Stimulated activated naive CD8-positive, alpha-beta T cell treated with anti-CD3 and anti-CD28 coated beads, Interleukin-15, amount 100 ng/mL, for 72 hours (primary cell): Measurements from ENCODE around the gene PIGT.

Source experiments
- ATAC-seq: fragments of 150-1000 bp; cut with Tn5 transposase; 2 replicates; pipeline ENCODE4 v1.10.0; 2021; ENCODE audit warnings: mild to moderate bottlenecking, moderate library complexity
- DNase-seq, 2 donors: peaks; one replicate each; pipeline ENCODE4 v3.0.0; 2021 to 2022
- H3K27ac Mint-ChIP-seq, 2 donors: one replicate each; pipeline ENCODE4 v1.8.0; 2022; ENCODE audit warnings: mild to moderate bottlenecking in 2 of 2, mixed read lengths in 2 of 2, moderate library complexity in 2 of 2
- H3K27me3 Mint-ChIP-seq: one replicate; pipeline ENCODE4 v1.8.0; 2022; ENCODE audit warnings: mixed read lengths
- H3K4me1 Mint-ChIP-seq: one replicate; pipeline ENCODE4 v1.8.0; 2022; ENCODE audit warnings: mild to moderate bottlenecking, mixed read lengths
- H3K4me3 Mint-ChIP-seq, 2 donors: one replicate each; pipeline ENCODE4 v1.8.0; 2022; ENCODE audit warnings: mild to moderate bottlenecking in 2 of 2, mixed read lengths in 2 of 2, moderate library complexity in 1 of 2
- H3K9me3 Mint-ChIP-seq, 2 donors: one replicate each; pipeline ENCODE4 v1.8.0; 2022; ENCODE audit warnings: mixed read lengths in 2 of 2

Gene PIGT

GRCh38 chr20:45390931-45391330 is 25.0 kb upstream of the PIGT start:
- peaks cover 9 to 12% of the 10 kb centered on the region in 2 donors for H3K9me3 Mint-ChIP-seq
- H3K27ac Mint-ChIP-seq = no peak overlapping the region
- H3K4me3 Mint-ChIP-seq = no peak overlapping the region
- H3K27me3 Mint-ChIP-seq = no peaks in the 10 kb centered on the region
- peaks cover 27% of the 10 kb centered on the region for H3K4me1 Mint-ChIP-seq
- DNase-seq (no peak), ATAC-seq (no peak)

GRCh38 chr20:45391559-45391958 is 24.4 kb upstream of the PIGT start:
- peaks cover 29% of the 10 kb centered on the region for H3K4me1 Mint-ChIP-seq
- ATAC-seq = no peak
- peaks cover 9 to 11% of the 10 kb centered on the region in 2 donors for H3K9me3 Mint-ChIP-seq
- H3K27me3 Mint-ChIP-seq = no peaks in the 10 kb centered on the region
- no peak overlapping the region for H3K4me3 Mint-ChIP-seq
- no peak for DNase-seq
- H3K27ac Mint-ChIP-seq = peak overlapping the region in 1 of 2 donors; percentile 34

- H3K27me3 Mint-ChIP-seq = no peaks in the 10 kb centered on the region
These were observed 23.2 kb upstream of the PIGT start for GRCh38 chr20:45392733-45393132.

DNA sequence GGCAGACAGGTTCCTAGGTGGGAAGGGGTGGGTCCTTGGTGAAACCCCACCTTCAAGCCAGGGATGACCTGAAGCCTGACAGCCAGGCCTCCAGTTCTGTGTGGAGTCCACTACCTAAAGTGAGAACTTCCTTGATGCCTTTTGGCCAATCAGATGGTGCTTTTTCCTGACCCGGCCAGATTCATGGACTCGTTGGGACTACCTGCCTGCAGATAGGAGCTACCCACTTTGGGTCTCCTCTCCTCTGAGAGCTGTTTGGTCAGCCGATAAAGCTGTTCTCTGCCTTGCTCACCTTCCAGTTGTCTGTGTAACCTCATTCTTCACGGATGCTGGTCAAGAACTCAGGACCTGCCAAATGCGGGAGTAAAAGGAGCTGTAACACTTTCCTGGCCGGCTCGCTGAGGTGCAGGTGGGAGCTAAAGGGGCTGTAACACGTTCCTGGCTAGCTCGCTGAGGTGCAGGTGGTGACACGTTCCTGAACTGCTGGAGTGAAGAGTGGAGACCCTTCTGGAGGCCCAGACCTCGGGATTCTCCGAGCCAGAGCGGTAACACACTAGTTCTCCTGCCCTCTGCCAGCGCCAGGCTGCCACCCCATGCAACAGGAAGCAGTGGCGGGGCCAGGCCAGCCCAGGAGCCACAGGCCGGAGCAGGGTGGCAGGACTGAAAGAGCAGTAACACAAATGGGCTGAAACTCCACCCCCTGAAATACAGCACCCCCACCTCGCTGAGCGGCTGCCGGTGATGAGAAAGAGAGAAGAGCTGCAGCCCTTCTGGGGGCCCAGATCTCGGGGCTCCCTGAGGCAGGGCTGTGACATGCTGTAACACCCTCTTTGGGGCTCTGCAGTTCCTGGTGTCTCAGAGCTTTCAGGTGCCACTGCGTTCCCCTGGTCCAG is 21.5 kb upstream of the PIGT start:
- ATAC-seq (no peak), DNase-seq (no peak)
- peaks cover 0 to 5% of the 10 kb centered on the region in 2 donors for H3K9me3 Mint-ChIP-seq
- H3K4me3 Mint-ChIP-seq = no peak overlapping the region
- H3K27ac Mint-ChIP-seq = no peak overlapping the region
- H3K27me3 Mint-ChIP-seq = no peaks in the 10 kb centered on the region
- peaks cover 21% of the 10 kb centered on the region for H3K4me1 Mint-ChIP-seq

More at GRCh38 chr20:45392733-45393132, 23.2 kb upstream of the PIGT start:
- DNase-seq (no peak), ATAC-seq (no peak)
- Mint-ChIP-seq H3K4me1 (peaks cover 29% of the 10 kb centered on the region), H3K4me3 (no peak overlapping the region), H3K9me3 (no peaks in the 10 kb centered on the region), H3K27ac (no peak overlapping the region)

- H3K4me3 Mint-ChIP-seq = no peak overlapping the region
- no peak overlapping the region for H3K27ac Mint-ChIP-seq
- no peaks in the 10 kb centered on the region for H3K27me3 Mint-ChIP-seq
- ATAC-seq (no peak), DNase-seq (no peak)
- H3K9me3 Mint-ChIP-seq = peaks cover 4 to 11% of the 10 kb centered on the region in 2 donors
- peaks cover 19% of the 10 kb centered on the region for H3K4me1 Mint-ChIP-seq
These were observed 20.9 kb upstream of the PIGT start for GRCh38 chr20:45395114-45395415.

DNA sequence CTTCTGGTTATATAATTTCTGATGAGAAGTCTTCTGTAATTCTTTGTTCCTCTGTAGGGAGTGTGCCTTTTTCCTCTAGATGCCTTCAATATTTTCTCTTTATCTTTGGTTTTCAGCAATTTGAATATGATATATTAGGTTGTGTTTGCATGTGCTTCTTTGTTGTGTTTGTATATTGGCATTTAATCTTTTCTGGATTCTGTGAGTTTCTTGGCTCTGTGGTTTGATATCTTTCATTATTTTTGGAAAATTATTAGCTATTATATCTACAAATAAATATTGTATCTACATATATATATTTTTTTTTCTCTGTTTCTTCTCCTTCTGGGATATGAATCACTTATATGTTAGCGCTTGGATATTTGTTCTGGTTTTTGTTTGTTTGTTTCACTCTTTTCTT is 16.9 kb upstream of the PIGT start:
- Mint-ChIP-seq H3K27me3 (no peaks in the 10 kb centered on the region), H3K27ac (no peak overlapping the region), H3K9me3 (peaks cover 11 to 35% of the 10 kb centered on the region in 2 donors), H3K4me1 (peaks cover 10% of the 10 kb centered on the region), H3K4me3 (no peak overlapping the region)
- DNase-seq (no peak), ATAC-seq (no peak)

DNA sequence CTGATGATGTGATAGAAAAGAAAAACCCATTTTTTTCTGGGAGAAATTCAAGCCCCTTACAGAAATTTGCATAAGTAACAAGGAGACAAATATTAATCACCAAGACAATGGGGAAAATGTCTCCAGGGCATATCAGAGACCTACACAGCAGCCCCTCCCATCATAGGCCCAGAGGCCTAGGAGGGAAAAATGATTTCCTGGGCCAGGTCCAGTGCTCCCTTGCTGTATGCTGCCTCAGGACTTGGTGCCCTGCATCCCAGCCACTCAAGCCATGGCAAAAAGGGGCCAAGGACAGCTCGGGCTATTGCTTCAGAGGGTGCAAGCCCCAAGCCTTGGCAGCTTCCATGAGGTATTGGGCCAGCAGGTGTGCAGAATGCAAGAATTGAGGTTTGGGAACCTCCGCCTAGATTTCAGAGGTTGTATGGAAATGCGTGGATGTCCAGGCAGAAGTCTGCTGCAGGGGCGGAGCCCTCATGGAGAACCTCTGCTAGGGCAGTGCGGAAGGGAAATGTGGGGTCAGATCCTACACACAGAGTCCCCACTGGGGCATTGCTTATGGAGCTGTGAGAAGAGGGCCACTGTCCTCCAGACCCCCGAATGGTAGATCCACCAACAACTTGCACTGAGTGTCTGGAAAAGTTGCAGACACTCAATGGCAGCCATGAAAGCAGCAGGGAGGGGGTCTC is 15.5 kb upstream of the PIGT start:
- Mint-ChIP-seq H3K4me3 (no peak overlapping the region), H3K27ac (no peak overlapping the region), H3K4me1 (peaks cover 20% of the 10 kb centered on the region), H3K9me3 (peaks cover 11 to 35% of the 10 kb centered on the region in 2 donors), H3K27me3 (no peaks in the 10 kb centered on the region)
- DNase-seq = no peak
- no peak for ATAC-seq

DNA sequence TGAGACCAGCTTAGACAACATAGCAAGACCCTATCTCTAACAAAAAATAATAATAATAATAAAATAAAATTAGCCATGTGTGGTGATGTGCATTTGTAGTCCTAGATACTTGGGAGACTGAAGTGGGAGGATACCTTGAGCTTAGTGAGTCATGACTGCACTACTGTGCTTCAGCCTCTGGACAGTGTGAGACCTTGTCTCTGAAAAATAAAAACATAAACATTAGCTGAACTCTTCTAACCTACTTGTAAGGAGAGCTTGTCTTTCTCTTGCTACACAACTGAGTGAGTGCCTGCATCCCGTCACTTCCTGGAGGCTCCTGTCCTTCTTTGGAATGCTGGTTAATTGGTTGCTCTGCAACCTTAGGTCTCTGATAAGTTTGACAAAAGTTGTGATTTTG is 13.0 kb upstream of the PIGT start:
- Mint-ChIP-seq H3K4me1 (peaks cover 31% of the 10 kb centered on the region), H3K27me3 (no peaks in the 10 kb centered on the region), H3K9me3 (peaks cover 11 to 35% of the 10 kb centered on the region in 2 donors), H3K4me3 (no peak overlapping the region), H3K27ac (no peak overlapping the region)
- no peak for DNase-seq
- no peak for ATAC-seq

GRCh38 chr20:45404438-45404837 is 11.5 kb upstream of the PIGT start:
- peak overlapping the region; percentile 69 to 92 for H3K4me3 Mint-ChIP-seq
- DNase-seq = no peak
- peaks cover 41% of the 10 kb centered on the region for H3K4me1 Mint-ChIP-seq
- H3K27me3 Mint-ChIP-seq = no peaks in the 10 kb centered on the region
- ATAC-seq = no peak
- peaks cover 11 to 29% of the 10 kb centered on the region in 2 donors for H3K9me3 Mint-ChIP-seq
- peak overlapping the region in 1 of 2 donors; percentile 74 for H3K27ac Mint-ChIP-seq

GRCh38 chr20:45405571-45406259 is 10.2 kb upstream of the PIGT start:
- H3K4me1 Mint-ChIP-seq = peaks cover 41% of the 10 kb centered on the region
- H3K4me3 Mint-ChIP-seq = peak overlapping the region; percentile 89 to 92
- DNase-seq = peak; percentile 20 to 46
- peaks cover 6 to 17% of the 10 kb centered on the region in 2 donors for H3K9me3 Mint-ChIP-seq
- no peaks in the 10 kb centered on the region for H3K27me3 Mint-ChIP-seq
- peak; percentile 47 for ATAC-seq
- no peak overlapping the region for H3K27ac Mint-ChIP-seq

GRCh38 chr20:45406260-45407066 is 9.5 kb upstream of the PIGT start:
- peaks cover 41% of the 10 kb centered on the region for H3K4me1 Mint-ChIP-seq
- peak overlapping the region; percentile 89 to 92 for H3K4me3 Mint-ChIP-seq
- peaks cover 6 to 9% of the 10 kb centered on the region in 2 donors for H3K9me3 Mint-ChIP-seq
- H3K27me3 Mint-ChIP-seq = no peaks in the 10 kb centered on the region
- DNase-seq (peak; percentile 25 to 42), ATAC-seq (peak; percentile 68)
- peak overlapping the region; percentile 92 to 95 for H3K27ac Mint-ChIP-seq

GRCh38 chr20:45407067-45407745 is 8.7 kb upstream of the PIGT start:
- H3K4me1 Mint-ChIP-seq = peaks cover 35% of the 10 kb centered on the region
- H3K27ac Mint-ChIP-seq = peak overlapping the region; percentile 92 to 95
- DNase-seq (peak in 1 of 2 donors; percentile 14), ATAC-seq (peak; percentile 17)
- H3K4me3 Mint-ChIP-seq = peak overlapping the region; percentile 89 to 92
- no peaks in the 10 kb centered on the region for H3K27me3 Mint-ChIP-seq
- H3K9me3 Mint-ChIP-seq = peaks cover 0 to 2% of the 10 kb centered on the region in 2 donors

GRCh38 chr20:45407783-45408645 is 7.9 kb upstream of the PIGT start, which contains the start of gene DBNDD2:
TSS of gene DBNDD2 (plus strand) at chr20:45408289. CDS start at chr20:45408468, 179 bp downstream.
- no peaks in the 10 kb centered on the region for H3K27me3 Mint-ChIP-seq
- H3K27ac Mint-ChIP-seq = peak within 1 kb of the TSS in 1 of 2 donors; percentile 92
- peak; percentile 46 for ATAC-seq
- peak in 1 of 2 donors; percentile 28 for DNase-seq
- H3K4me1 Mint-ChIP-seq = peaks cover 35% of the 10 kb centered on the region
- H3K9me3 Mint-ChIP-seq = no peaks in the 10 kb centered on the region
- peak within 1 kb of the TSS; percentile 89 to 92 for H3K4me3 Mint-ChIP-seq
